Ascending aorta (tissue), 2 donors: ENCODE results near the gene CYB5B. TPM values are rescaled to one million over a fixed set of nuclear protein-coding genes. Genes with fewer than 3 reads are reported as not detected.

ENCODE experiments used
- DNase-seq, 2 donors: peaks; one replicate each; pipeline ENCODE4 v3.0.0-alpha.2; 2019; ENCODE audit warnings: low spot score in 2 of 2
- H3K27ac ChIP-seq, 2 donors: fragments of 200-600 bp; sonication (generic); one replicate each; pipeline ENCODE4 v1.5.1; 2016 to 2017; ENCODE audit warnings: mild to moderate bottlenecking in 1 of 2
- H3K27me3 ChIP-seq: fragments of 200-600 bp; sonication (generic); one replicate; pipeline ENCODE4 v1.5.1; 2017
- H3K36me3 ChIP-seq, 2 donors: fragments of 200-600 bp; sonication (generic); one replicate each; pipeline ENCODE4 v1.5.1; 2016
- H3K4me1 ChIP-seq, 2 donors: fragments of 200-600 bp; sonication (generic); one replicate each; pipeline ENCODE4 v1.5.1; 2016 to 2017; ENCODE audit warnings: mild to moderate bottlenecking in 1 of 2
- H3K4me3 ChIP-seq, 2 donors: fragments of 200-600 bp; sonication (generic); one replicate each; pipeline ENCODE4 v1.5.1; 2016 to 2017; ENCODE audit warnings: mild to moderate bottlenecking in 1 of 2
- H3K9me3 ChIP-seq, 2 donors: fragments of 200-600 bp; sonication (generic); one replicate each; pipeline ENCODE4 v1.5.1; 2016
- CTCF ChIP-seq, 3 experiments: fragments of 200-600 bp in 2 of 3; fragments of 450-650 bp in 1 of 3; sonication (generic) in 2 of 3; IDR thresholded peaks; one replicate each; pipeline ENCODE4 v1.5.1; 2016 to 2019; ENCODE audit warnings: antibody characterized with exemption in 3 of 3, mild to moderate bottlenecking in 1 of 3, moderate library complexity in 1 of 3
- intact Hi-C: fragments of 100-400 bp; cut with DNase I; formaldehyde crosslinking; loops from one replicate; pipeline ENCODE4 v1.15.1; 2023
- total RNA-seq: library from RNA; depleted of rRNA; stranded (reverse); fragments of >200 nt; gene quantifications from one replicate; pipeline ENCODE4 v1.1.0, GENCODE V29; 2016

The CYB5B gene
- total RNA-seq, 1 donor from 2014 or later, result 19.2 TPM

GRCh38 chr16:69463876-69464275 lies 39.5 kb downstream of the CYB5B start:
- Histone ChIP-seq H3K4me3 (no peak overlapping the region), H3K27me3 (no peaks in the 10 kb centered on the region), H3K27ac (no peak overlapping the region), H3K4me1 (no peaks in the 10 kb centered on the region), H3K36me3 (peaks cover 6 to 13% of the 10 kb centered on the region in 2 donors), H3K9me3 (no peaks in the 10 kb centered on the region)
- intact Hi-C loops, result no loop called here
- no peak for TF ChIP-seq CTCF (IDR thresholded peaks at IDR 0.05)
- DNase-seq, result no peak

- H3K27ac ChIP-seq, result no peak overlapping the region
- TF ChIP-seq CTCF (IDR thresholded peaks at IDR 0.05), result no peak
- no peaks in the 10 kb centered on the region for H3K4me1 ChIP-seq
- no peak for DNase-seq
- H3K36me3 ChIP-seq, result peaks cover 4 to 13% of the 10 kb centered on the region in 2 donors
- intact Hi-C loops, result no loop called here
- no peaks in the 10 kb centered on the region for H3K27me3 ChIP-seq
- H3K9me3 ChIP-seq, result no peaks in the 10 kb centered on the region
- no peak overlapping the region for H3K4me3 ChIP-seq
Observed at GRCh38 chr16:69465083-69465721, 40.8 kb downstream of the CYB5B start.

- Histone ChIP-seq H3K27ac (no peak overlapping the region), H3K27me3 (no peaks in the 10 kb centered on the region), H3K36me3 (peaks cover 4 to 13% of the 10 kb centered on the region in 2 donors), H3K4me1 (no peaks in the 10 kb centered on the region), H3K4me3 (no peak overlapping the region), H3K9me3 (no peaks in the 10 kb centered on the region)
- no peak for DNase-seq
- intact Hi-C loops, result no loop called here
- TF ChIP-seq CTCF (IDR thresholded peaks at IDR 0.05), result no peak
Observed at GRCh38 chr16:69465881-69466280, 41.5 kb downstream of the CYB5B start.

- no peak for TF ChIP-seq CTCF (IDR thresholded peaks at IDR 0.05)
- H3K27ac ChIP-seq, result no peak overlapping the region
- no peaks in the 10 kb centered on the region for H3K9me3 ChIP-seq
- intact Hi-C loops, result no loop called here
- H3K4me1 ChIP-seq, result no peaks in the 10 kb centered on the region
- no peaks in the 10 kb centered on the region for H3K27me3 ChIP-seq
- H3K36me3 ChIP-seq, result peaks cover 4 to 13% of the 10 kb centered on the region in 2 donors
- no peak overlapping the region for H3K4me3 ChIP-seq
- DNase-seq, result no peak
Observed at GRCh38 chr16:69466547-69466946, 42.1 kb downstream of the CYB5B start.

GRCh38 chr16:69467080-69467479 lies 42.7 kb downstream of the CYB5B start:
- Histone ChIP-seq H3K27ac (no peak overlapping the region), H3K36me3 (peaks cover 4 to 13% of the 10 kb centered on the region in 2 donors), H3K9me3 (no peaks in the 10 kb centered on the region), H3K4me1 (no peaks in the 10 kb centered on the region), H3K4me3 (no peak overlapping the region), H3K27me3 (no peaks in the 10 kb centered on the region)
- TF ChIP-seq CTCF (IDR thresholded peaks at IDR 0.05), result no peak
- DNase-seq, result no peak
- intact Hi-C loops, result no loop called here
